ENCODE data around the gene SYT12.

Gene SYT12

GRCh38 chr11:67023957-67024353, 1.0 kb downstream of the SYT12 start:
- H3K27ac ChIP-seq (ENCODE audit: low read length): no peak overlapping the region
- no peak overlapping the region for H2AFZ ChIP-seq (ENCODE audit: low read length)
- H3K4me3 ChIP-seq (ENCODE audit: low read length): no peak overlapping the region

GRCh38 chr11:67024410-67024809, 1.5 kb downstream of the SYT12 start:
- TF ChIP-seq EZH2phosphoT487 (IDR thresholded peaks at IDR 0.05; ENCODE audit: low read length): no peak
- no peak for TF ChIP-seq CTCF (IDR thresholded peaks at IDR 0.05; ENCODE audit: low read length)
- no peak for TF ChIP-seq EZH2 (optimal IDR thresholded peaks at IDR 0.05; ENCODE audit: low read depth, low read length)
- Histone ChIP-seq H3K9me2 (replicated peaks; ENCODE audit: insufficient read depth, low read length) (no peaks in the 10 kb centered on the region), H3K27me3 (replicated peaks; ENCODE audit: insufficient read depth, low read length) (peaks cover 69% of the 10 kb centered on the region), H3K36me3 (replicated peaks; ENCODE audit: insufficient read depth, low read length) (no peaks in the 10 kb centered on the region), H3K9me3 (replicated peaks; ENCODE audit: insufficient read depth, low read length) (no peaks in the 10 kb centered on the region), H3K9ac (ENCODE audit: low read length) (no peak overlapping the region), H3K4me3 (ENCODE audit: low read length) (no peak overlapping the region), H3K79me2 (ENCODE audit: low read length) (no peaks in the 10 kb centered on the region), H4K20me1 (ENCODE audit: insufficient read depth, low read length) (no peaks in the 10 kb centered on the region), H3F3A (ENCODE audit: insufficient read depth, low read length) (no peaks in the 10 kb centered on the region), H3K27ac (ENCODE audit: low read length) (no peak overlapping the region), H2AFZ (ENCODE audit: low read length) (no peak overlapping the region), H3K4me2 (ENCODE audit: low read depth, low read length) (peak overlapping the region; percentile 33; the same call in 1 of the 2 replicates), H3K4me1 (ENCODE audit: low read length) (peaks cover 17% of the 10 kb centered on the region)
- peak; percentile 66 for DNase-seq

More at GRCh38 chr11:67023957-67024353, 1.0 kb downstream of the SYT12 start:
- Histone ChIP-seq H3K4me2 (ENCODE audit: low read depth, low read length) (peak overlapping the region; percentile 33; the same call in 1 of the 2 replicates), H3K9me2 (replicated peaks; ENCODE audit: insufficient read depth, low read length) (no peaks in the 10 kb centered on the region), H3K9me3 (replicated peaks; ENCODE audit: insufficient read depth, low read length) (no peaks in the 10 kb centered on the region), H3K27me3 (replicated peaks; ENCODE audit: insufficient read depth, low read length) (peaks cover 65% of the 10 kb centered on the region), H3F3A (ENCODE audit: insufficient read depth, low read length) (no peaks in the 10 kb centered on the region), H3K4me1 (ENCODE audit: low read length) (peaks cover 17% of the 10 kb centered on the region), H3K79me2 (ENCODE audit: low read length) (no peaks in the 10 kb centered on the region), H4K20me1 (ENCODE audit: insufficient read depth, low read length) (no peaks in the 10 kb centered on the region), H3K9ac (ENCODE audit: low read length) (no peak overlapping the region), H3K36me3 (replicated peaks; ENCODE audit: insufficient read depth, low read length) (no peaks in the 10 kb centered on the region)
- TF ChIP-seq CTCF (IDR thresholded peaks at IDR 0.05; ENCODE audit: low read length): no peak
- no peak for TF ChIP-seq EZH2 (optimal IDR thresholded peaks at IDR 0.05; ENCODE audit: low read depth, low read length)
- no peak for TF ChIP-seq EZH2phosphoT487 (IDR thresholded peaks at IDR 0.05; ENCODE audit: low read length)
- no peak for DNase-seq

GRCh38 chr11:67024966-67025365, 2.0 kb downstream of the SYT12 start:
- H3K36me3 ChIP-seq (replicated peaks; ENCODE audit: insufficient read depth, low read length): no peaks in the 10 kb centered on the region
- H3K4me1 ChIP-seq (ENCODE audit: low read length): peaks cover 17% of the 10 kb centered on the region
- no peaks in the 10 kb centered on the region for H4K20me1 ChIP-seq (ENCODE audit: insufficient read depth, low read length)
- H3K9me3 ChIP-seq (replicated peaks; ENCODE audit: insufficient read depth, low read length): no peaks in the 10 kb centered on the region
- H3K27me3 ChIP-seq (replicated peaks; ENCODE audit: insufficient read depth, low read length): peaks cover 69% of the 10 kb centered on the region
- H3K4me3 ChIP-seq (ENCODE audit: low read length): no peak overlapping the region
- TF ChIP-seq EZH2phosphoT487 (IDR thresholded peaks at IDR 0.05; ENCODE audit: low read length): no peak
- no peak for TF ChIP-seq EZH2 (optimal IDR thresholded peaks at IDR 0.05; ENCODE audit: low read depth, low read length)
- TF ChIP-seq CTCF (IDR thresholded peaks at IDR 0.05; ENCODE audit: low read length): no peak
- H3K79me2 ChIP-seq (ENCODE audit: low read length): no peaks in the 10 kb centered on the region
- H3F3A ChIP-seq (ENCODE audit: insufficient read depth, low read length): no peaks in the 10 kb centered on the region
- H3K27ac ChIP-seq (ENCODE audit: low read length): no peak overlapping the region
- no peak overlapping the region for H3K9ac ChIP-seq (ENCODE audit: low read length)
- no peaks in the 10 kb centered on the region for H3K9me2 ChIP-seq (replicated peaks; ENCODE audit: insufficient read depth, low read length)
- DNase-seq: no peak
- H3K4me2 ChIP-seq (ENCODE audit: low read depth, low read length): peak overlapping the region; percentile 33; the same call in 1 of the 2 replicates
- H2AFZ ChIP-seq (ENCODE audit: low read length): no peak overlapping the region
